ENCODE results near the gene HIPK2. TPM values are rescaled to one million over a fixed set of nuclear protein-coding genes. Genes with fewer than 3 reads are reported as not detected.

The HIPK2 gene
- polyA plus RNA-seq, 1 donor (not counting 4 experiments of a cell fraction or from before 2014, with no cell fraction given) = 5.8 TPM

DNA sequence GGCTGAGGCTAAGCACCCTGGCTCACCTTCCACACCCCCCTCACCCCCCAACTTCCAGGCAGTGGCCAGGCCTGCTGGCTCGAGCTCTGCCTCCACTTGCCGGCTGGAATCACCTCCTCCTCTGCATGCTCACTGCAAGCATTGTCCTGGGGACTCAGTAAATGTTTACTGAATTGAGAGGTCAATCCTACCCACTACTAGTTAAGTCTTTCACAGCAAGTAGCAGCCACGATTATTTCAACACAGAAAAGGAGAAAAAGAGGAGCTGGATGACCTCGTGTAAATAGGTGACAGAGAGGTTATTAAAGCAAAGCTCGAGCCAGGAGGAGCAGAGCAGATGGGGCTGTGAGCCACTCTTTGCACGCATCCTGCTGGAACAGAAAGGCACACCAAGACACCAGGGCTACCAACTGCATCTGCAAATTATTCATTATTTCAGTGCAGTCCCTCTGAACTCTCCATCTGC lies 32.1 kb downstream of the HIPK2 start:
- Histone ChIP-seq H3K9me3 (ENCODE audit: control insufficient read depth, low read depth, low read length) (no peaks in the 10 kb centered on the region), H3K4me3 (ENCODE audit: control insufficient read depth in 2 of 3, extremely low read depth in 1 of 3, insufficient read depth in 2 of 3, low read depth in 1 of 3, low read length in 3 of 3) (no peak overlapping the region), H3K9ac (ENCODE audit: control insufficient read depth, extremely low read depth, insufficient read depth, low read length) (no peak overlapping the region), H4K20me1 (ENCODE audit: control insufficient read depth, extremely low read depth, insufficient read depth, low read length) (peaks cover 6% of the 10 kb centered on the region), H3K36me3 (ENCODE audit: control insufficient read depth in 2 of 2, extremely low read depth in 1 of 2, insufficient read depth in 2 of 2, low read length in 2 of 2) (peaks cover 0 to 5% of the 10 kb centered on the region in 2 experiments), H3K4me2 (ENCODE audit: control insufficient read depth, extremely low read depth, insufficient read depth, low read depth, low read length) (no peak overlapping the region), H3K27me3 (ENCODE audit: control insufficient read depth, extremely low read depth, insufficient read depth, low read length) (no peaks in the 10 kb centered on the region), H3K9me1 (ENCODE audit: control insufficient read depth, extremely low read depth, insufficient read depth, low read length) (no peaks in the 10 kb centered on the region), H2AFZ (ENCODE audit: control insufficient read depth, low read length) (no peak overlapping the region), H3K79me2 (ENCODE audit: control insufficient read depth, insufficient read depth, low read length) (peaks cover 87% of the 10 kb centered on the region), H3K4me1 (ENCODE audit: control insufficient read depth, extremely low read depth, insufficient read depth, low read length) (peaks cover 4% of the 10 kb centered on the region), H3K27ac (ENCODE audit: control insufficient read depth, insufficient read depth, low read length) (no peak overlapping the region)
- TF ChIP-seq, protein P1, sequence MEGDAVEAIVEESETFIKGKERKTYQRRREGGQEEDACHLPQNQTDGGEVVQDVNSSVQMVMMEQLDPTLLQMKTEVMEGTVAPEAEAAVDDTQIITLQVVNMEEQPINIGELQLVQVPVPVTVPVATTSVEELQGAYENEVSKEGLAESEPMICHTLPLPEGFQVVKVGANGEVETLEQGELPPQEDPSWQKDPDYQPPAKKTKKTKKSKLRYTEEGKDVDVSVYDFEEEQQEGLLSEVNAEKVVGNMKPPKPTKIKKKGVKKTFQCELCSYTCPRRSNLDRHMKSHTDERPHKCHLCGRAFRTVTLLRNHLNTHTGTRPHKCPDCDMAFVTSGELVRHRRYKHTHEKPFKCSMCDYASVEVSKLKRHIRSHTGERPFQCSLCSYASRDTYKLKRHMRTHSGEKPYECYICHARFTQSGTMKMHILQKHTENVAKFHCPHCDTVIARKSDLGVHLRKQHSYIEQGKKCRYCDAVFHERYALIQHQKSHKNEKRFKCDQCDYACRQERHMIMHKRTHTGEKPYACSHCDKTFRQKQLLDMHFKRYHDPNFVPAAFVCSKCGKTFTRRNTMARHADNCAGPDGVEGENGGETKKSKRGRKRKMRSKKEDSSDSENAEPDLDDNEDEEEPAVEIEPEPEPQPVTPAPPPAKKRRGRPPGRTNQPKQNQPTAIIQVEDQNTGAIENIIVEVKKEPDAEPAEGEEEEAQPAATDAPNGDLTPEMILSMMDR (optimal IDR thresholded peaks at IDR 0.05 in 1 of 3, IDR thresholded peaks at IDR 0.05 in 1 of 3, conservative IDR thresholded peaks at IDR 0.05 in 1 of 3; ENCODE audit: extremely low read depth in 1 of 3, insufficient read depth in 2 of 3, low read length in 3 of 3) = no peak
- TF ChIP-seq EZH2 (IDR thresholded peaks at IDR 0.05; ENCODE audit: low read length) = no peak
- DNase-seq (ENCODE audit: low read depth, low spot score) (no peak), FAIRE-seq (no peak)
- dilution Hi-C loops (cut with MboI; ENCODE audit: extremely low pct_ligation_motif_present, low sequenced_read_pairs) = no loop called here

DNA sequence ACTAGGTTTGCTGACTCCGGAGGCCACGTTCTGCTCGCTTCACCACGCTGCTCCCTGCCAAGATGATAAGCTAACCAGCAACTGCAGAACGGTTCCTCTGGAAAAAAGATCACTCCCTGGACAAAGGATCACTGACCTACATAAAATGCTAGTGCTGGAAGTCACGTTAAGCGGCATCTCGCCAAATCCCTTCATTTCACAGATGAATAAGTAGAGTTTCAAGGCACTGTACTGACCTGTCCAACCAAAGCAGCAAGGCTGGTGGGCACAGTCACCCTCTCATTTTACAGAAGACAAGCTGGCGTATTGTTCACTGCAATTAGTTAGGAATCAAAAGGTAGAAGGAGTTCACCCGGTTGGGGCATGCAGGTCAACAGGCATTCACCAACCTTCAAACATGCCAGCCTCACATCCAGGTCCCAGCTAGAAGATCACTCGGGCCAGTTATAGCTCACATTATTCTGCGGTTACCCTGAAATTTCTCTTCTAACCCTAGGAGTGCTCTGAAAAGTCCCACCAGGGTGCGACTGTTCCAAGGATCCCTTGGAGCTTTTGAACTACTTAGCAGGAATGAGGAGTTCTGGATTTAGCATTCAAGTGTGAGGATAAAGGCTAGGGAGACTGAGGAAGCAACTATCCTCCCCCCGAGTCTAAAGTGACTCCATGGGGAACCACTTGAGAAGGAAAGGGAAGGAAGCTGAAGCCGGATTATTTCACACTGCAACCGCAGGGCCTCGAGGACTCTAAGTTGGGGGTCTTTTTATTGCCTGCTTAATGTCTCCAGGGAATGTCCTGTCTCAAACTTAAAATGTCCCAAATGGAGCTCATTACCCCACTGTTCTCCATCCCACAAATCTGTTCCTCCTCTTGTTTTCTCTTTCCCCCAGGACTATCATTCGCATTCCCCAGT lies 32.8 kb downstream of the HIPK2 start:
- H3K4me2 ChIP-seq (ENCODE audit: control insufficient read depth, extremely low read depth, insufficient read depth, low read depth, low read length) = no peak overlapping the region
- peaks cover 11% of the 10 kb centered on the region for H3K4me1 ChIP-seq (ENCODE audit: control insufficient read depth, extremely low read depth, insufficient read depth, low read length)
- H3K27me3 ChIP-seq (ENCODE audit: control insufficient read depth, extremely low read depth, insufficient read depth, low read length) = no peaks in the 10 kb centered on the region
- H3K9me1 ChIP-seq (ENCODE audit: control insufficient read depth, extremely low read depth, insufficient read depth, low read length) = peaks cover 3% of the 10 kb centered on the region
- H2AFZ ChIP-seq (ENCODE audit: control insufficient read depth, low read length) = no peak overlapping the region
- H3K79me2 ChIP-seq (ENCODE audit: control insufficient read depth, insufficient read depth, low read length) = peaks cover 88% of the 10 kb centered on the region
- DNase-seq (ENCODE audit: low read depth, low spot score) (no peak), FAIRE-seq (no peak)
- H3K9me3 ChIP-seq (ENCODE audit: control insufficient read depth, low read depth, low read length) = no peaks in the 10 kb centered on the region
- H3K4me3 ChIP-seq (ENCODE audit: control insufficient read depth in 2 of 3, extremely low read depth in 1 of 3, insufficient read depth in 2 of 3, low read depth in 1 of 3, low read length in 3 of 3) = no peak overlapping the region
- peaks cover 8% of the 10 kb centered on the region for H4K20me1 ChIP-seq (ENCODE audit: control insufficient read depth, extremely low read depth, insufficient read depth, low read length)
- H3K27ac ChIP-seq (ENCODE audit: control insufficient read depth, insufficient read depth, low read length) = no peak overlapping the region
- peaks cover 0 to 5% of the 10 kb centered on the region in 2 experiments for H3K36me3 ChIP-seq (ENCODE audit: control insufficient read depth in 2 of 2, extremely low read depth in 1 of 2, insufficient read depth in 2 of 2, low read length in 2 of 2)
- no peak for TF ChIP-seq EZH2 (IDR thresholded peaks at IDR 0.05; ENCODE audit: low read length)
- TF ChIP-seq, protein P1 (optimal IDR thresholded peaks at IDR 0.05 in 1 of 3, IDR thresholded peaks at IDR 0.05 in 1 of 3, conservative IDR thresholded peaks at IDR 0.05 in 1 of 3; ENCODE audit: extremely low read depth in 1 of 3, insufficient read depth in 2 of 3, low read length in 3 of 3) = no peak
- no peak overlapping the region for H3K9ac ChIP-seq (ENCODE audit: control insufficient read depth, extremely low read depth, insufficient read depth, low read length)
- dilution Hi-C loops (cut with MboI; ENCODE audit: extremely low pct_ligation_motif_present, low sequenced_read_pairs) = no loop called here
